K562 (cell line): ENCODE results near the gene COL21A1. TPM values are rescaled to one million over a fixed set of nuclear protein-coding genes. Genes with fewer than 3 reads are reported as not detected.

Experiments used
- ATAC-seq: fragments of 200-7000 bp; cut with Tn5 transposase; 3 replicates; pipeline ENCODE4 v1.9.1; 2020; ENCODE audit warnings: moderate library complexity
- BruUV-seq: library from RNA; stranded (reverse); fragments of 400-500 nt; replicated peaks from 2 replicates; lab custom pipeline; 2021; lab: Mats Ljungman, UMichigan
- CTCF ChIA-PET: fragments of 300-600 bp; formaldehyde crosslinking; extraction: SDS; loops from one replicate; lab custom pipeline; 2021; ENCODE audit warnings: low intra/inter-chr PET ratio; lab: Yijun Ruan, JAX
- POLR2A ChIA-PET: fragments of 300-600, 350-650 bp; sonication (Branson Sonifier 250); formaldehyde crosslinking; extraction: SDS; loops from one replicate; lab custom pipeline; 2021; ENCODE audit warnings: antibody characterized with exemption, inconsistent platforms; lab: Yijun Ruan, JAX
- DNase-seq, 4 experiments: peaks; one replicate each; pipeline versions ENCODE4 v3.0.0 to v3.0.0-alpha.2; 2011 to 2018; ENCODE audit warnings: low spot score in 3 of 4, mixed read lengths in 3 of 4; ENCODE audit errors: extremely low read depth in 1 of 4
- FAIRE-seq: peaks from 2 replicates; lab custom pipeline; 2011; peaks lifted over from hg19 to GRCh38; lab: Jason Lieb, UNC
- H2AFZ ChIP-seq: 2 replicates; pipeline ENCODE4 v1.6.0; 2011; ENCODE audit warnings: low read depth, low read length, control low read depth, inconsistent platforms
- H3K27ac ChIP-seq: fragments of 200-600 bp; 3 replicates; pipeline ENCODE4 v1.8.0; 2011; ENCODE audit warnings: low read depth, mild to moderate bottlenecking, control low read depth, inconsistent platforms, low read length, moderate library complexity, mixed read lengths; ENCODE audit errors: extremely low read depth
- H3K27me3 ChIP-seq, 2 experiments: fragments of 300-600 bp in 1 of 2; 2 replicates in 1 of 2; 3 replicates in 1 of 2; pipeline versions ENCODE4 v1.6.0 to v1.8.0; 2011; ENCODE audit warnings: inconsistent platforms in 2 of 2, low read length in 2 of 2, mild to moderate bottlenecking in 1 of 2, mixed read lengths in 1 of 2, moderate library complexity in 1 of 2; ENCODE audit not compliant: control insufficient read depth in 2 of 2, insufficient read depth in 2 of 2
- H3K36me3 ChIP-seq: fragments of 300-600 bp; 3 replicates; pipeline ENCODE4 v1.8.0; 2011; ENCODE audit warnings: mild to moderate bottlenecking, low read length, inconsistent platforms; ENCODE audit not compliant: control insufficient read depth, insufficient read depth
- H3K4me1 ChIP-seq, 2 experiments: fragments of 200-600 bp in 1 of 2; replicated peaks in 1 of 2; 2 replicates in 1 of 2; 3 replicates in 1 of 2; pipeline versions ENCODE4 v1.5.1 to v1.8.0; 2011; ENCODE audit warnings: inconsistent platforms in 2 of 2, low read length in 2 of 2, mild to moderate bottlenecking in 1 of 2, mixed read lengths in 1 of 2, moderate library complexity in 1 of 2; ENCODE audit not compliant: control insufficient read depth in 2 of 2, insufficient read depth in 2 of 2
- H3K4me2 ChIP-seq: 2 replicates; pipeline ENCODE4 v1.6.1; 2011; ENCODE audit warnings: low read length, control low read depth, inconsistent platforms, mixed read lengths; ENCODE audit not compliant: insufficient read depth
- H3K4me3 ChIP-seq: fragments of 200-600 bp; sonication (generic), shearing (Covaris generic); 2 replicates; pipeline ENCODE4 v1.5.1; 2016; ENCODE audit warnings: control low read depth, inconsistent platforms
- H3K79me2 ChIP-seq: fragments of 200-600 bp; 3 replicates; pipeline ENCODE4 v1.8.0; 2011; ENCODE audit warnings: low read length, inconsistent platforms; ENCODE audit not compliant: control insufficient read depth, insufficient read depth
- H3K9ac ChIP-seq, 2 experiments: 2 replicates each; pipeline versions ENCODE4 v1.6.0 to v1.6.1; 2011; ENCODE audit warnings: low read depth in 2 of 2, low read length in 2 of 2, control low read depth in 1 of 2, inconsistent platforms in 1 of 2, mild to moderate bottlenecking in 1 of 2, mixed read lengths in 1 of 2; ENCODE audit not compliant: insufficient read depth in 1 of 2
- H3K9me1 ChIP-seq: one replicate; pipeline ENCODE4 v1.6.0; 2011; ENCODE audit warnings: inconsistent platforms, mild to moderate bottlenecking, low read length, moderate library complexity; ENCODE audit not compliant: control insufficient read depth, insufficient read depth
- H3K9me3 ChIP-seq: replicated peaks from 2 replicates; pipeline ENCODE4 v1.5.1; 2011; ENCODE audit warnings: low read depth, low read length, inconsistent platforms; ENCODE audit not compliant: control insufficient read depth, insufficient read depth
- H4K20me1 ChIP-seq: replicated peaks from 2 replicates; pipeline ENCODE4 v1.6.1; 2011; ENCODE audit warnings: low read length, inconsistent platforms, mixed read lengths; ENCODE audit not compliant: control insufficient read depth, insufficient read depth
- CREBBP ChIP-seq: IDR thresholded peaks from one replicate; pipeline ENCODE4 v1.6.1; 2012; ENCODE audit warnings: low read depth, mild to moderate bottlenecking, control low read depth, inconsistent platforms, low read length
- KLF6 ChIP-seq: fragments of 250-450 bp; sonication (Bioruptor Pico); IDR thresholded peaks from 2 replicates; pipeline ENCODE4 v1.4.0; 2020; ENCODE audit warnings: mild to moderate bottlenecking, moderate library complexity, borderline replicate concordance
- L3MBTL2 ChIP-seq: fragments of 450-650 bp; IDR thresholded peaks from 2 replicates; pipeline ENCODE4 v1.6.1; 2016; ENCODE audit warnings: mild to moderate bottlenecking, moderate library complexity
- MIER1 ChIP-seq: fragments of 450-650 bp; IDR thresholded peaks from 2 replicates; pipeline ENCODE4 v1.6.1; 2016; ENCODE audit warnings: antibody characterized with exemption, mild to moderate bottlenecking, low read depth
- NCOA2 ChIP-seq, 2 experiments: fragments of 450-650 bp; IDR thresholded peaks; 2 replicates each; pipeline ENCODE4 v1.6.1; 2018; ENCODE audit warnings: mild to moderate bottlenecking in 2 of 2, moderate library complexity in 1 of 2; ENCODE audit not compliant: partially characterized antibody in 2 of 2
- POLR3A ChIP-seq: IDR thresholded peaks from 2 replicates; pipeline ENCODE4 v1.6.1; 2011; ENCODE audit warnings: borderline replicate concordance, mild to moderate bottlenecking, moderate library complexity; ENCODE audit not compliant: insufficient read length, insufficient read depth; ENCODE audit errors: extremely low read depth
- PURB ChIP-seq: sonication (generic); formaldehyde crosslinking; IDR thresholded peaks from 2 replicates; pipeline ENCODE4 v1.9.0; 2021; ENCODE audit warnings: low read depth, mild to moderate bottlenecking, missing genetic modification reagents
- RBM14 ChIP-seq: fragments of 200-400 bp; formaldehyde crosslinking; IDR thresholded peaks from 2 replicates; pipeline ENCODE4 v1.6.1; 2018; ENCODE audit warnings: low read depth, mild to moderate bottlenecking, low read length, moderate library complexity, borderline replicate concordance; ENCODE audit not compliant: insufficient read depth
- RBM15 ChIP-seq: fragments of 200-400 bp; formaldehyde crosslinking; IDR thresholded peaks from 2 replicates; pipeline ENCODE4 v1.6.1; 2018; ENCODE audit warnings: mild to moderate bottlenecking, low read length, moderate library complexity; ENCODE audit not compliant: insufficient read depth
- SREBF1 ChIP-seq: fragments of 150-350 bp; IDR thresholded peaks from 2 replicates; pipeline ENCODE4 v1.6.1; 2014; ENCODE audit warnings: antibody characterized with exemption, low read depth, low read length, borderline replicate concordance
- SRSF9 ChIP-seq: fragments of 200-400 bp; formaldehyde crosslinking; IDR thresholded peaks from 2 replicates; pipeline ENCODE4 v1.6.1; 2017; ENCODE audit warnings: low read depth, low read length, borderline replicate concordance
- ZNF23 ChIP-seq: fragments of 250-450 bp; sonication (Bioruptor Pico); IDR thresholded peaks from 2 replicates; pipeline ENCODE4 v1.4.0; 2020; ENCODE audit warnings: mild to moderate bottlenecking
- ZNF551 ChIP-seq: fragments of 250-450 bp; sonication (Bioruptor Pico); IDR thresholded peaks from 2 replicates; pipeline ENCODE4 v1.5.0; 2021; ENCODE audit warnings: mild to moderate bottlenecking, moderate library complexity
- WGBS: fragments of 100-300 bp; shearing (Covaris generic); methylation state at CpG from one replicate; pipeline ENCODE4 v1.1.6; 2016; ENCODE audit warnings: low coverage, mixed read lengths; ENCODE audit not compliant: insufficient coverage; ENCODE audit errors: missing lambda C conversion rate; 5-methylcytosine and 5-hydroxymethylcytosine counted together
- in situ Hi-C: fragments of 300-500 bp; cut with MboI; formaldehyde crosslinking; loops from 4 replicates; pipeline ENCODE4 v1.15.0; 2018; ENCODE audit warnings: inconsistent platforms, mixed read lengths
- intact Hi-C: fragments of 100-400 bp; cut with micrococcal nuclease; formaldehyde crosslinking; loops from 2 replicates; pipeline ENCODE4 v1.14.2; 2022
- polyA plus RNA-seq, 8 experiments: library from polyadenylated mRNA; depleted of rRNA in 4 of 8; stranded (reverse) in 5 of 8; unstranded in 3 of 8; fragments of >200 nt; fragmentation: Nextera tagmentation in 2 of 8; fragmentation: Illumina TruSeq in 1 of 8; extraction: Ambion mirVana in 2 of 8; extraction: Trizol in 1 of 8; gene quantifications; 2 replicates each; pipeline versions ENCODE4 v1.2.1 to v1.2.3, GENCODE V29; 2011 to 2014; ENCODE audit warnings: inconsistent platforms in 1 of 8, missing spikeins in 1 of 8
- total RNA-seq, 7 experiments: library from RNA; depleted of rRNA in 6 of 7; stranded (reverse); fragments of >200 nt in 6 of 7; fragmentation: Illumina TruSeq in 2 of 7; extraction: Trizol in 2 of 7; gene quantifications; 2 replicates each; pipeline versions ENCODE4 v1.2.1 to v1.2.3, GENCODE V29; 2011 to 2021; ENCODE audit warnings: low replicate concordance in 1 of 7
- TF ChIP-seq, protein P1 (sequence below): fragments of 450-650 bp; formaldehyde crosslinking; IDR thresholded peaks from 2 replicates; pipeline ENCODE4 v1.4.0; 2022; ENCODE audit warnings: mild to moderate bottlenecking, moderate library complexity
- TF ChIP-seq, protein P2 (sequence below): fragments of 450-650 bp; IDR thresholded peaks from 2 replicates; pipeline ENCODE4 v1.6.1; 2018; ENCODE audit warnings: mild to moderate bottlenecking, low read depth; ENCODE audit not compliant: partially characterized antibody

The COL21A1 gene
- total and polyA plus RNA-seq, 9 of the 15 experiments (the other 6 are each of a cell fraction or from before 2014, with no cell fraction given) = 0.03 to 0.76 (median 0.25) TPM

DNA sequence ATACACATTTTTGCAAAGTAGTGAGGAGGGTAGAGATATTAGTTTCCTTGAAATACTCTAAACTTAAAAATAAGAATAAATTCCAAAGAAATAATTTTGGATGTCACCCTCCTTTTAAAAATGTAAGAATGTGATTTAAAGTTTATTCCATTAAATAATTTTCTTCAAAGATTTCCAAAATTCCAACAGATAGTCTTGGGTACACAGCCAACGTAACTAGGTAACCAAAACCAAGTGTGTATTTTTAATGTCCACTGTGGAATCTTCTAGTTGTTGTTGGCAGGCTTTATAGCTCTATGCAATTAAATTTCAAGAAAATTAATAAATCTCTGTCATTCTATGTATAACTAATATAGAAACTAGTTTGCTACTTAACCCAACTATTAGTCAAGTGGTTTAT lies 101.3 kb downstream of the COL21A1 start:
- no peaks in the 10 kb centered on the region for H3K27me3 ChIP-seq
- POLR2A ChIA-PET = no interaction called here
- FAIRE-seq (no peak), DNase-seq (no peak), ATAC-seq (no peak)
- no peaks in the 10 kb centered on the region for H3K9me3 ChIP-seq
- CTCF ChIA-PET = no interaction called here
- BruUV-seq = no TSS peak
- H3K79me2 ChIP-seq = no peaks in the 10 kb centered on the region
- no peak overlapping the region for H3K4me3 ChIP-seq
- WGBS = 0% methylated on average over 1 of the region's 1 CpG
- H3K9me1 ChIP-seq = no peaks in the 10 kb centered on the region
- H3K4me2 ChIP-seq = no peak overlapping the region
- no peak overlapping the region for H3K9ac ChIP-seq
- H3K36me3 ChIP-seq = no peaks in the 10 kb centered on the region
- no peak overlapping the region for H2AFZ ChIP-seq
- intact Hi-C loops = no loop called here
- in situ Hi-C loops = no loop called here
- H3K4me1 ChIP-seq = no peaks in the 10 kb centered on the region
- H4K20me1 ChIP-seq = no peaks in the 10 kb centered on the region
- no peak overlapping the region for H3K27ac ChIP-seq
- no peak for TF ChIP-seq RBM15
- TF ChIP-seq NCOA2 (IDR thresholded peaks at IDR 0.05; ENCODE audit: partially characterized antibody in 2 of 2) = no peak
- no peak for TF ChIP-seq PURB (CRISPR knock-in tag)
- no peak for TF ChIP-seq ZNF551
- no peak for TF ChIP-seq CREBBP
- TF ChIP-seq KLF6 (CRISPR knock-in tag) = no peak

DNA sequence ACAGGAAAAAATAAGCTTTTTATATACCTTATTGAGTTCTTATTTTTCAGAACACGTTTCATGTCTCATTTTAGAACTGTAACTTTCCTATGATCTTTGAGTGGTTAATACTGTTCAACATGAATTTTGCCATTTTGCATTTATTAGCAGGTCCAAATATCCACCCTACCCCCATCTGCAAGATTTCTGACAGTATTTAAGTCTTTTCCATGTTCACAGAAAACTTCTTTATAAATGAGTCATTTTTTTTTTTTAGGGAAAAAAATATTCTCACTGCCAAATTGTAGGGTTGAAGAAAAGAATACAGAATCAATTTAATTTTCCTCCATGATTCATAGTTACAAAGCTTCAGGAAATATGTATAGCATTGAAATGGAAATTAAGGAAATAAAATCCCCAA lies 101.8 kb downstream of the COL21A1 start:
- Histone ChIP-seq H3K4me1 (no peaks in the 10 kb centered on the region), H3K79me2 (no peaks in the 10 kb centered on the region), H3K27me3 (no peaks in the 10 kb centered on the region), H3K9me3 (no peaks in the 10 kb centered on the region), H3K4me3 (no peak overlapping the region), H3K9me1 (no peaks in the 10 kb centered on the region), H3K27ac (no peak overlapping the region), H4K20me1 (no peaks in the 10 kb centered on the region), H3K36me3 (no peaks in the 10 kb centered on the region), H3K4me2 (no peak overlapping the region), H3K9ac (no peak overlapping the region), H2AFZ (no peak overlapping the region)
- FAIRE-seq (no peak), ATAC-seq (no peak), DNase-seq (no peak)
- ChIA-PET POLR2A (no interaction called here), CTCF (no interaction called here)
- intact Hi-C loops = no loop called here
- WGBS = 0% methylated on average over 1 of the region's 1 CpG
- BruUV-seq = no TSS peak
- in situ Hi-C loops = no loop called here
- TF ChIP-seq, protein P1, sequence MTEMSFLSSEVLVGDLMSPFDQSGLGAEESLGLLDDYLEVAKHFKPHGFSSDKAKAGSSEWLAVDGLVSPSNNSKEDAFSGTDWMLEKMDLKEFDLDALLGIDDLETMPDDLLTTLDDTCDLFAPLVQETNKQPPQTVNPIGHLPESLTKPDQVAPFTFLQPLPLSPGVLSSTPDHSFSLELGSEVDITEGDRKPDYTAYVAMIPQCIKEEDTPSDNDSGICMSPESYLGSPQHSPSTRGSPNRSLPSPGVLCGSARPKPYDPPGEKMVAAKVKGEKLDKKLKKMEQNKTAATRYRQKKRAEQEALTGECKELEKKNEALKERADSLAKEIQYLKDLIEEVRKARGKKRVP (CRISPR knock-in tag) = no peak
- TF ChIP-seq, protein P2, sequence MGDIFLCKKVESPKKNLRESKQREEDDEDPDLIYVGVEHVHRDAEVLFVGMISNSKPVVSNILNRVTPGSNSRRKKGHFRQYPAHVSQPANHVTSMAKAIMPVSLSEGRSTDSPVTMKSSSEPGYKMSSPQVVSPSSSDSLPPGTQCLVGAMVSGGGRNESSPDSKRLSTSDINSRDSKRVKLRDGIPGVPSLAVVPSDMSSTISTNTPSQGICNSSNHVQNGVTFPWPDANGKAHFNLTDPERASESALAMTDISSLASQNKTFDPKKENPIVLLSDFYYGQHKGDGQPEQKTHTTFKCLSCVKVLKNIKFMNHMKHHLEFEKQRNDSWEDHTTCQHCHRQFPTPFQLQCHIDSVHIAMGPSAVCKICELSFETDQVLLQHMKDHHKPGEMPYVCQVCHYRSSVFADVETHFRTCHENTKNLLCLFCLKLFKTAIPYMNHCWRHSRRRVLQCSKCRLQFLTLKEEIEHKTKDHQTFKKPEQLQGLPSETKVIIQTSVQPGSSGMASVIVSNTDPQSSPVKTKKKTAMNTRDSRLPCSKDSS = no peak
- TF ChIP-seq L3MBTL2 (no peak), POLR3A (no peak), RBM14 (no peak), ZNF23 (CRISPR knock-in tag) (no peak), MIER1 (no peak), SREBF1 (no peak), SRSF9 (no peak)
